GM19351 (cell line): Measurements from ENCODE around the gene ADK.
"Not testable (repeated sequence)": the region's sequence is repeated elsewhere in the genome, so short reads cannot be mapped to it uniquely, and the experiment has no call there.

Source experiments
- ATAC-seq: cut with Tn5 transposase; IDR thresholded peaks from one replicate; pipeline ENCODE4 v1.9.1; 2021; ENCODE audit warnings: mild to moderate bottlenecking, moderate library complexity; ENCODE audit not compliant: unreplicated experiment

Gene ADK

GRCh38 chr10:74150990-74151878, at the start of gene ADK:
TSS of gene ADK (plus strand) at chr10:74151221. CDS start at chr10:74151279, 58 bp downstream.
- ATAC-seq = peak; percentile 81

DNA sequence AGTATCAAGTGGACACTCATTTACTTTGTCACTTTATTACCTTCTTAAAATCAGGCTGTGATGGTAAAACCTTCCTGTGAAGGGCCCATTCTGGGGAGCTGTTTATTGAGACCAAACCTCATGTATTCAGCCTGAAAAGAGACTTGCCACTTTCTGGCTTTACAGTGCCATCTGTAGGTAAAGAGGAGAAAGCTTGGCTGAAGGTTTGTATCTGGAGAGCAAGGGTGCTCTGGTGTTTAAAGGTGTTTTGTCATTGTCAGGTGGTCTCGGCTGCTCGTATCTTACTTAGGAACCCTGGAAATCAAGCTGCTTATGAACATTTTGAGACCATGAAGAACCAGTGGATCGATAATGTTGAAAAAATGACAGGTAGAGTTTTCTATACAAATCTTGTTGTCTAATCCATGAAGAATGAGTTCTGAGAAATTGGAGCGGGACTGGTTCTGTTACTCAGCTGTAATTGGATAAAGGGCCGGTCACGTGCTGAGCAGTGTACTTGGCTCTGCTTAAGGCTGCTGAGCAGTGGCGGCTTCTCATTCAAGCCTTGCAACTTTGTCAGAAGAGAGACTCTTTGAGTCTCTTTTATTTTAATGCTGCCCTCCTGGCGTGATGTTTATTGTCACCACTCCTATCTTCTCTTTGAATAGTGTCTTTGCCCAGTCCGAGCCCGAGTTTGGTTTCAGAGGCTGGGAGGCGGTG, 47.3 kb upstream of the ADK start:
- ATAC-seq = no peak

DNA sequence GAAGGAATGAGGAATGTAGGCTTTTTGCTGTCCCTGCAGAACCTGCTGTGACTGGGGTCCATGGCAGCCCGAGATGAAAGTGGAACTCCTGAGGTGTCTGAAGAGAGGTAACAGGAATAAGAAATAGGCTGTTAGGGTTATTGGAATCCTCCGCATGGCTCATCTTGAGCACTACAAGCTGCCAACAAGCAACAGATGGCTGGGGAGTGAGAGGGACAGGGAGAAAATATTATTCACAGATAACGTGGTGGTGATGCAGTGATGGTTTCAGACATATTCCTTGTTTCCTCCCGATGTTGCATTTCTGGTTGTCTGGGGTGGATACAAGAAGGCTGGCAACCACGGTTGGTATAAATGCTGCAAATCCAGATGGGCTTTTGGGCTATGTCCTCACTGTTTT, 46.5 kb upstream of the ADK start:
- ATAC-seq = no peak

- ATAC-seq = no peak
These were observed 46.0 kb upstream of the ADK start for GRCh38 chr10:74104996-74105395.

DNA sequence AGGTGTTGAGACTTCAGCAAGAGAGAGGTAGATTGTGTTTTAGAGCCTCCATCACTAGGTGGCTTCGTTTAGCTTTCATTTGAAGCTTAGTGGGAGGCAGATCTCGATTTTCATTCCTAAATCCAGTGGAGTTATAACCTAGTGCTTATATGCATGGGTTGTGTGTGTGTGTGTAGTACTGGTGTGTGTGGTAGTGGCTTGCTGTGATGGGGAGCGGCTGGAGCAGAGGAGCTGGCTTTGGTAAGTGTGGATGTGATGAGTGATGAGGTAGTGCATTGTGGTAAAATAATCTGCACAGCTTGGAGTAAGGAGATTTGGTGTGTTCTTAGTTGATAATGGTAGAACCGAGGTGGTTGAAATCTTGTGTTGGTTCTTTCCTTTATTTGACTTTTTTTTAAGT, 43.6 kb upstream of the ADK start:
- no peak for ATAC-seq

DNA sequence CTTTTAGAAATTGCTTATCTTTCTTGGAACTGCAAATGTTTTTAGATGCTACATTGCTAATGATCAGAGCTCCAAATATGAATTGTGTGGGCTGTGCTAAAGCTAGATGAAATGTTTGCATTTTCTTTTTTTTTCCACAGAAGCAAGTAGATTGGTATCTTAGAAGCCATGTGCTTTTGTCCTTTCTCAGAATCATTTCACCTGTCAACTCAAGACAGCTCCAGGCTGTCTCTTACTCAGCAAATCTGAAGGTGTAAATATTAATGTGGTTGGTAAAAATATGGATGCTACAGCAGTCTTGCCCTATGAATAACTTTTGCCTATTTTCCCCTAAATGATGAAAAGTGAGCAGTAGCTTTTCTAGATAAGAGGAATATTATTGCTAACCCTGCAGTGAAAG, 41.6 kb upstream of the ADK start:
- ATAC-seq = no peak

DNA sequence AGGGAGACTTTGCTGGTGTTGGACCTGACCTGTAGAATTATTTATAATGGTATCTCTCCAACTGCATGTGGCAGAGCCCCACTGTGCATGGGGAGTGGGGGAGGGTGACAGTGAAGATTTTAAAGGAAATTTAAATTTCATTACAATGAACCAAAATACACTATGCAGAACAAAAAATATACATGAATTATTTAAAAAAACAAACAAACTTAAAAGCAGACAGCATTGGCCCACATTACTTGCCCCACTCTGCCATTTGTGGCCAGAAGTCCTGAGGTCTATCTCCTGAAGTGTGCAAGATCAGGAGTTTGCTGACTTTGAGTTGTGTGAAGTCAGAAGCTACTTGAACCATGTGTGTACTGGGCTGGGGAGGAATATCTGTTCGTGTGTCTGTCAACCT, 40.9 kb upstream of the ADK start:
- ATAC-seq = no peak

GRCh38 chr10:74111799-74112198, 39.2 kb upstream of the ADK start:
- ATAC-seq = no peak

DNA sequence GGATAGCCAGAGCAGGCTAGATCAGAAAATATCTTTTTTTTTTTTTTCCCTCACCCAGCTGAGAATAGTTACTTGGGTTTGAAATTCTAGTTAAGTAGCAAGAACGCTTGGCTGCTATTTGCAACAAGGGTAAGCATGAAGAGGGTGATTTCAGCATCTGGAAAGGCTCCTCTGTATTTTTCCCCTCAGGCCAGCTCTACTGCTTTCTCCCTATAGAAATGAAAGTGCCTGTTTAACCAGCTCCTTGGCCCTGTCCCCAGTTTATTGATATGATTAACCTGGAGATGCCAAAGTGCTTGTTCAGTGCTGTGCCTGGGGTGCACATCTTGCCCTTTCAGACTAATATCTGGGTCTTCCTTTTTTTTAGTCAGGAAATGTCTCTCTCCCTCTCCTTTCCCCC, 37.5 kb upstream of the ADK start:
- no peak for ATAC-seq

- no peak for ATAC-seq
These were observed 37.0 kb upstream of the ADK start for GRCh38 chr10:74114041-74114448.

- ATAC-seq = no peak
These were observed 33.3 kb upstream of the ADK start for GRCh38 chr10:74117738-74118137.

- no peak for ATAC-seq
These were observed 32.2 kb upstream of the ADK start for GRCh38 chr10:74118804-74119203.

DNA sequence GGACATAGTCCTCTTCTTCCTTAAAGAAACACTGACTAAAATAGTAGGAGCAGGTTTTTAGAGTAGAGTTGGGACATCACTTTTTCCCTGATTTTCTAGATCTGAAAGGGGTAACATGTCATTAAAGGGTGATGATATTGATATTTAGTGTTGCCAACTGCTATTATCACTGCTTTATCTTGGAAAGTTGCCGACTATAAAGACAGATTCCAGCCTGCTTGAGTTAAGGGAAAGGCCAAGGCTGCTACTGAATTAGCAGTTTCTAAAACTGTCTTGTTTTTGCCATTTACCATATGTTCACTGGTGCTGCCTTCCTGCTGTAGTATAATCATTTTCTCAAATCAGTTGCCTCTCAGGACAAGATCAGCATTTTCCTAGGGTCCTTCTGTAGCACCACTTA, 30.1 kb upstream of the ADK start:
- ATAC-seq = no peak

DNA sequence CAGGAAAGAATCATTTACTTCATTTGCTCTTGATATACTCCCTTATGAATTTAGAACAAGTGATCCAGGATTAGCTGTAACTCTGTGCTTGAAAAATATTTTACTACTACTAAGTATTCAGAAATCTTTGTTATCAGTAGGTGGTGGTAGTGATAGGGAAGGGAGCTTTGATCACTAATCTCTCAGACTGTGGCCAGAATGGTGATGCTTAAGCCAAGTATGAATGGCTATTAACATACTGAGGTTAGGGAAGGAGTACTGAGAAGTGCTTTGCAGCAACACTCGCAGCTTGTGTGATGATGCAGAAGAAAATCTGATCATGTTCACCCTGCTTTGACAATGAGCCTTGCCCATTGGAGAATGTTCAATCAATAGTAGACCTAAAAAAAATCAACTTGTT, 29.7 kb upstream of the ADK start:
- no peak for ATAC-seq

DNA sequence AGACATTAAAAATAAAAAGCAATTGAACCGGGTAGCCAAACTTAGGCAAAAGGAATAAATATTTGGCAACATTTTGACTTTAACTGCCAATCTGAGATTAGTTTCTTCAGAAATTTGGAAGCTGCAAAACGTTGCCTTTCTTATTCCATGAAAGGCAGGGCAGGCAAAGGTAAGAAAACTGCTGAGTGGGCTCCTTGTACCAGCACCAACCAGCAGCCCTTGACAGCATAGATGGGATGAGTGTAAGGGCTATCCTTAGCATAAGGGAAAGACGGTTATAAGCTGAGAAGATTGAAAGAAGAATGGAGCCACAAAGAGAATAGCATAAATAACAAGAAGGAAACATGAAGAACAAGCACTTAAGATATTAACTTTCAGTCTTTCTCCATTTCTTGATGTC, 29.0 kb upstream of the ADK start:
- no peak for ATAC-seq

GRCh38 chr10:74123081-74123480, 27.9 kb upstream of the ADK start:
- no peak for ATAC-seq

DNA sequence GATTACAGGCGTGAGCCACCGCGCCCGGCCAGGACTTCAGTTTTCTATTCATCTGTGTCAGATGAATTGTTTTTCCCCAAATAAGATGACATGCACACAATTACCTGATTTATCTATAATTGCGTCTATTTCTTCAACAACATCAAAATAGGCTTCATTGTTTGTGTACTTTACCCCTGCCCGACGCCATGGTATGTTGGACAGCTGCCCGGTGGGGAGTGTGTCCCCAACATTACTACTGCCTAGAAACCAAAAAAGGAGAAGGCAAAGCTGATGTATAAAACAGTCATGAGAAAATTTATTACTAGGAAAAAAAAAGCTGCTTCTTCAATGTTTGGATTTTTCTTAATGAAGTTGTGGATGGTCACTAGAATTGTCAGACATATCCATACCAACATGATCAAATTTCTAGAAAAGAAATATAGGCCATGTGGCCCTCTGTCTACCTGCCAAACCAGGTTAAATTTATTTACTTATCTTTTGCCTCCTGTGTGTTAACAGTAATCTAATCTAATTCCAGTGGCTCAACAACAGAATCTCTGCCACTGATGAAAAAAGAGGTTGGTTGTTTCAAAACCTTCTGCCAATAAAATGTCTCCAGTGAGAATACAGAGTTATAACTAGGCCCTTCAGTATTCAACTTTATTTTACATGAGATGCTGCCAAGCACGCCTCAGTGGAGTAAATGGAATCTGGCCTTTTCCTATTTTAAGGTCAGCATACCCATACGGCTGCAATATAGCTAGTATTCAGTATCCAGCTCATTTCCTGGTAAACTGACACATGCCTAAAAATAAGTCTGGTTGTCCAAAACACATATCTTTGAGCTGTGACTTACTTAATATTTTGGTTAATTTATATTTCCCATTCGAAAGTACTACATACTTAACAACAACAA, 16.8 kb upstream of the ADK start:
- no peak for ATAC-seq

GRCh38 chr10:74135452-74135851, 15.6 kb upstream of the ADK start:
- no peak for ATAC-seq

- no peak for ATAC-seq
These were observed 13.0 kb upstream of the ADK start for GRCh38 chr10:74137992-74138391.

GRCh38 chr10:74138596-74138995, 12.4 kb upstream of the ADK start:
- ATAC-seq = not testable (repeated sequence)

- ATAC-seq = no peak
These were observed 11.0 kb upstream of the ADK start for GRCh38 chr10:74139981-74140380.
